HG03520 (cell line): ENCODE results near the gene FAM200C.

Experiments used
- ATAC-seq: cut with Tn5 transposase; IDR thresholded peaks from one replicate; pipeline ENCODE4 v1.9.1; 2021; ENCODE audit warnings: mild to moderate bottlenecking, moderate library complexity; ENCODE audit not compliant: unreplicated experiment

Gene FAM200C

GRCh38 chr5:160367885-160368284 lies 32.0 kb downstream of the FAM200C start:
- ATAC-seq: no peak

- ATAC-seq: no peak
These were observed 32.6 kb downstream of the FAM200C start for GRCh38 chr5:160367261-160367660.

- no peak for ATAC-seq
These were observed 33.6 kb downstream of the FAM200C start for GRCh38 chr5:160366230-160366629.

GRCh38 chr5:160363660-160364395 lies 36.0 kb downstream of the FAM200C start:
- no peak for ATAC-seq

- ATAC-seq: no peak
These were observed 36.6 kb downstream of the FAM200C start for GRCh38 chr5:160363211-160363610.

GRCh38 chr5:160361624-160362228 lies 38.1 kb downstream of the FAM200C start:
- no peak for ATAC-seq

GRCh38 chr5:160360310-160360709 lies 39.5 kb downstream of the FAM200C start:
- no peak for ATAC-seq

- ATAC-seq: no peak
These were observed 40.0 kb downstream of the FAM200C start for GRCh38 chr5:160359816-160360215.

GRCh38 chr5:160359242-160359641 lies 40.6 kb downstream of the FAM200C start:
- ATAC-seq: no peak

GRCh38 chr5:160357861-160358411 lies 41.9 kb downstream of the FAM200C start:
- no peak for ATAC-seq

GRCh38 chr5:160357394-160357793 lies 42.5 kb downstream of the FAM200C start:
- ATAC-seq: no peak

- ATAC-seq: no peak
These were observed 43.1 kb downstream of the FAM200C start for GRCh38 chr5:160356550-160357347.

GRCh38 chr5:160354666-160355065 lies 45.2 kb downstream of the FAM200C start:
- no peak for ATAC-seq

- ATAC-seq: no peak
These were observed 46.5 kb downstream of the FAM200C start for GRCh38 chr5:160353379-160353778.

- ATAC-seq: no peak
These were observed 47.5 kb downstream of the FAM200C start for GRCh38 chr5:160352308-160352707.

- ATAC-seq: no peak
These were observed 49.9 kb downstream of the FAM200C start for GRCh38 chr5:160349935-160350303.

- ATAC-seq: no peak
These were observed 50.5 kb downstream of the FAM200C start for GRCh38 chr5:160349249-160349934.

- no peak for ATAC-seq
These were observed 51.8 kb downstream of the FAM200C start for GRCh38 chr5:160348080-160348479.

GRCh38 chr5:160347448-160347847 lies 52.4 kb downstream of the FAM200C start:
- ATAC-seq: no peak
